HG03460 (cell line): ENCODE data around the gene SLC34A3.
"Not testable (repeated sequence)": the region's sequence is repeated elsewhere in the genome, so short reads cannot be mapped to it uniquely, and the experiment has no call there.

Experiments
- ATAC-seq: cut with Tn5 transposase; IDR thresholded peaks from one replicate; pipeline ENCODE4 v1.9.1; 2021; ENCODE audit not compliant: unreplicated experiment

Gene SLC34A3

DNA sequence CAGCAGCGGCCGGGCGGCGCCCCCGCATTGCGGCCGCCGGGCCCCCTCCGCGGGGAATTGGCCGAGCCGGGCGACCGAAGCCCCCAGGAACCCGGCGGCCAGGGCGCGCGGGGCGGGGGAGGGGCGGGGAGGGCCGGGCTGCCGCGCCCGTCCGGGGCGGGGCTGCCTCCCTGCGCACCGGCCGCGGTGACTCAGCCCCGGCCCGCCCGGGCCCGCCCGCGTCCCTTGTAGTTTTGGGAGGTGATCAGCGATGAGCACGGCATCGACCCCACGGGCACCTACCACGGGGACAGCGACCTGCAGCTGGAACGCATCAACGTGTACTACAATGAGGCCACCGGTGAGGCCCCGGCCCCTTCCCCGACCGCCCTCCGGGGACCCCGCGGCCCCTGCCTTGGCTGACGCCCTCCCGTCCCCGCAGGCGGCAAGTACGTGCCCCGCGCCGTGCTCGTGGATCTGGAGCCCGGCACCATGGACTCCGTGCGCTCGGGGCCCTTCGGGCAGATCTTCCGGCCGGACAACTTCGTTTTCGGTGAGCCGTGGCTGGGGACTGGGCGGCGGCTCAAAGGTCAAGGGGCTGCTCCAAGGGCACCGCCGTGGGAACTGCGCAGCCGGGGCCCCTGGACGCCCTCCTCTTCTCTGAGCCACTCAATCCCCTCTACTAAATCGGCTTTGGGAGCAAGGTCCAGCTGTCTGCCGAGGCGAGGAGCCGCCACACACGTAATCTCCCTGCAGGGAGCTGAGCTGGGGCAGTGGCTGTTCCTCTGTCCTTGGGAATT, 11.0 kb downstream of the SLC34A3 start:
- peak; percentile 2 for ATAC-seq

DNA sequence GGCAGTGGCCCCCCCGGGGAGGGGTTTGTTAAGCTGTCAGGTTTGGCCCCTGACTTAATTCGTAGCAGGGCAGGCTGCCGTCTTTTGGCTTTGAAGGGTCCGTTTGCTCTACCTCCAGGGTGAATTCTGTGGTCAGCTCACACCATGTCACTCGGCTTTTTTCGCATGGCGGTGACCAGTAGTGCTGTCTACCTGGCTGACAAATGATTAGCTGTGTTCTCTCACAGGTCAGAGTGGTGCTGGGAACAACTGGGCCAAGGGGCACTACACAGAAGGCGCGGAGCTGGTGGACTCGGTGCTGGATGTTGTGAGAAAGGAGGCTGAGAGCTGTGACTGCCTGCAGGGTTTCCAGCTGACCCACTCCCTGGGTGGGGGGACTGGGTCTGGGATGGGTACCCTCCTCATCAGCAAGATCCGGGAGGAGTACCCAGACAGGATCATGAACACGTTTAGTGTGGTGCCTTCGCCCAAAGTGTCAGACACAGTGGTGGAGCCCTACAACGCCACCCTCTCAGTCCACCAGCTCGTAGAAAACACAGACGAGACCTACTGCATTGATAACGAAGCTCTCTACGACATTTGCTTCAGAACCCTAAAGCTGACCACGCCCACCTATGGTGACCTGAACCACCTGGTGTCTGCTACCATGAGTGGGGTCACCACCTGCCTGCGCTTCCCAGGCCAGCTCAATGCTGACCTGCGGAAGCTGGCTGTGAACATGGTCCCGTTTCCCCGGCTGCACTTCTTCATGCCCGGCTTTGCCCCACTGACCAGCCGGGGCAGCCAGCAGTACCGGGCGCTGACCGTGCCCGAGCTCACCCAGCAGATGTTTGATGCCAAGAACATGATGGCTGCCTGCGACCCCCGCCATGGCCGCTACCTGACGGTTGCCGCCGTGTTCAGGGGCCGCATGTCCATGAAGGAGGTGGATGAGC, 11.8 kb downstream of the SLC34A3 start:
- no peak for ATAC-seq

DNA sequence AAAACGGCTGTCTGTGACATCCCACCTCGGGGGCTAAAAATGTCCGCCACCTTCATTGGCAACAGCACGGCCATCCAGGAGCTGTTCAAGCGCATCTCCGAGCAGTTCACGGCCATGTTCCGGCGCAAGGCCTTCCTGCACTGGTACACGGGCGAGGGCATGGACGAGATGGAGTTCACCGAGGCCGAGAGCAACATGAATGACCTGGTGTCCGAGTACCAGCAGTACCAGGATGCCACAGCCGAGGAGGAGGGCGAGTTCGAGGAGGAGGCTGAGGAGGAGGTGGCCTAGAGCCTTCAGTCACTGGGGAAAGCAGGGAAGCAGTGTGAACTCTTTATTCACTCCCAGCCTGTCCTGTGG, 12.5 kb downstream of the SLC34A3 start:
- not testable (repeated sequence) for ATAC-seq

DNA sequence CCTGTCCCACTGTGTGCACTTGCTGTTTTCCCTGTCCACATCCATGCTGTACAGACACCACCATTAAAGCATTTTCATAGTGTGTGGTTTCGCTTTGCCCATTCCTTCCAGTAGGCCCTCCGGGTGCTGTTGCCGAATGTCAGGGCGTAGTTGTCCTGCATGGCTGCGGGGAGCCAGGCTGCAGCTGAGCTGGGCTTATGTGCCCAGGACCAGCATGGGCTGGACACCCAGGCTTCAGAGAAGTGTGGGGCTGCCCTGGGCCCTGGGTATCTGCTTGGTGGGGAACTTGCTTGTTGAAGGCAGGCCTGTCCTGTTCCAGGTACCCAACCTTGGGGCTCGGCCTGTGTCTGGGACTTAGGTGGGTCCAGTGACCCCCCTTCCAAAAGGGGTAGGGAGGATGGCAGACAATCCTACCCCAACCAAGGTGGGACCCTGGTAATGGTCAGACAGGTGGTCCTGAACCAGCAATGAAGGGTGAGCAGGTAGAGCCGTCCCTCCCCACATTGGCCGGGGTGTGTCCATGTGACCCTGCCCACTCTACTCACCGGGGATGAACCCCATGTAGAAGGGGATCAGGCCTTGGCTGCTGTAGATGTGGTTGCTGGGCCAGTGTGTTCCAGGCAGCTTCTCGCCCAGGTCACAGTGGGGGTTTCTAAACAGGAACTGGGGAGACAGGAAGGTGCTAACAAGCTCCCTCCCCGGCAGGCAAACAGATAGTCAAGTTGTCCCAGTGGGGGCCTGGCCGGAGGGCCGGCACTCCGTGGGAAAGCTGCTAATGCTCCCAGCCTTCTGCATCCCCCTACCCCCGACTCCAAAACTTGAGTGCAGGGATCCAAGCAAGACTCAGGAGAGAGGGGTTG, 13.2 kb downstream of the SLC34A3 start:
- no peak for ATAC-seq

DNA sequence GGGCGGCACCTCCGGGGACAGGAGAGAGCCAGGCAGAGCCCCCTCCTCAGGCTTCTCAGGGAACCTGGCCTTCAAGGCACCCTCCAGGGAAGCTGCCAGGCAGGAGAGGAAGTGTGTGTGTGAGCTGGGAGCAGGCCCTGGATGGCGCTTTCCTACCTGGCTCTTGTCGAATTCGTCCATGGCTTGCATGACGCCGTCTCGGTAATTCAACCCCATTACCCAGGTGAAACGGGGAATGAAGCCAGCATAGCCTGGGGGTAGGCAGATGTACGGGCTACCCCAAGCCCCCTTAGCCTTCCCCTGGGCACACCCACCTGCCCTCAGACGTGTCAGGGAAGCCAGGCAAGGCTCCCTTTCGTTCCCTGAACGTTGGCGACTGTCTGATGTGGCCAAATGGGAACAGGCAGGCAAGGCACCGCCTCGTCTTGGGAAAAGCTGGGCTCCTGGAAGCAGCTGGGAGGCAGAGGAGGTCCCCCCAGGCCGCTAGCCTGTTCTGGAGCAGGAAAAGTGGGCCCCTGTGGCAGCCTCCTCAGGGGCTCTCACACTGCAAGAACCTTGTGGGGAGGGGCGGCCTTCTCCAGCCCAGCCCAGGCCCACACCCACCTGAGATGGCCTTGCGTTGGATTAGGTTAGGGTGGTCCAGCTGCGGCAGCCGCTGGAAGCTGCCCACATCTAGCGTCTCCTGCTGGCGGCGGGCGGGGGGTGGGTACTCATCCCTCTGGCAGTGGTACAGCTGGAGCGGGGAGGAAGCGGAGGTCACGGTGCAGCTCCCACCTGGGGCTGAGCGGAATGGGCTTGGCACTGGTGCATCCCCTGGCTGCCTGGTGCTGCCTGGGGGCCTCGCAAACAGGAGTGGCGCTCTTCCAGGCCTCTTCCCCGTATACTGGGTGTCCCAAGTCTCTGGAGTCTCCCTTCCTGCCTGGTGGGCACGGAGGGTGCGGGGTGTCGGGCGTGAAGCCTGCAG, 14.1 kb downstream of the SLC34A3 start:
- no peak for ATAC-seq

DNA sequence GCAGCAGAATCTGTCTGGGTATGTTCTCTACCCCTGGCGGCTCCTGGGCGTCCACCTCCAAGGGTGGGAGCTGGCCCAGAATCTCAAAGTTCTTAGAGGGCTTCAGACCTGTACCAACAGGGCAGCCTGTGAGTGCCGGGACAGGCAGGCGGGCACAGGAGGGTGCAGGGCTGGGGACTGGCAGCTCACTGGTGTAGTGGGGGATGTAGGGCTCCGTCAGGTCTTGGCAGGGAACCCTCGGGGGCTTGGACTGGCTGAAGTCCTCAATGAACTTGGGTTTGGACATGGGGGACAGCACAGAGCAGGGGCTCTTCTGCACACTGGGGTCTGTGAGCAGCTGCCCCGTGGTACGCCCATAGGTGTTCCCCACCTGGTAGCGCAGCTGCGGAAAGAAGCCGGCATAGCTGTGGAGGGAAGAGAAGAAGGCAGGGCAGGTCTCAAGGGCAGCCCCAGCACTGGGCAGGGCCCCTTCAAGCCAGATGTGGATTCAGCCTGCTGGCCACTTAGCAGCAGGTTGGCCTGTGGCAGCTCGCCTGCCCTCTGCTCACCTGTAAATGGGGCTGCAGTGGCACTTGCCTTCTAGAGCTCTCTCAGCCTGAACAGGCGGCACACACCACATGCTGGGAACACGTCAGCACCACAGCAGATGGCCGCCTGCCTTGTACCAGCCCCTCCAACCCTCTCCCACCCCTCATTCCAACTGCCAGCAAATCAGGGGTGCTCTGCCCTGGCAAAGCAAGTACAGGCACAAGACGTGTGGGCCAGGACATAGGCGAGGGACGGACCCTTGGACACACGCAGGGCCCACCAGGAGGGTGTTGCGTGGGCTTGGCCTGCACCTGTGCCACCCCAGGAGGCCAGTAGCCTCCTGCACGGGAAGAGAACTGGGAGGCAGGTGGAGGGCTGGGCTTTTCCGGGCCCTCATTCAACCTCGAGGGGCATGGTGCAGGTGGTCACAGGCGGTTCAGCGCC, 15.0 kb downstream of the SLC34A3 start:
- ATAC-seq: no peak

DNA sequence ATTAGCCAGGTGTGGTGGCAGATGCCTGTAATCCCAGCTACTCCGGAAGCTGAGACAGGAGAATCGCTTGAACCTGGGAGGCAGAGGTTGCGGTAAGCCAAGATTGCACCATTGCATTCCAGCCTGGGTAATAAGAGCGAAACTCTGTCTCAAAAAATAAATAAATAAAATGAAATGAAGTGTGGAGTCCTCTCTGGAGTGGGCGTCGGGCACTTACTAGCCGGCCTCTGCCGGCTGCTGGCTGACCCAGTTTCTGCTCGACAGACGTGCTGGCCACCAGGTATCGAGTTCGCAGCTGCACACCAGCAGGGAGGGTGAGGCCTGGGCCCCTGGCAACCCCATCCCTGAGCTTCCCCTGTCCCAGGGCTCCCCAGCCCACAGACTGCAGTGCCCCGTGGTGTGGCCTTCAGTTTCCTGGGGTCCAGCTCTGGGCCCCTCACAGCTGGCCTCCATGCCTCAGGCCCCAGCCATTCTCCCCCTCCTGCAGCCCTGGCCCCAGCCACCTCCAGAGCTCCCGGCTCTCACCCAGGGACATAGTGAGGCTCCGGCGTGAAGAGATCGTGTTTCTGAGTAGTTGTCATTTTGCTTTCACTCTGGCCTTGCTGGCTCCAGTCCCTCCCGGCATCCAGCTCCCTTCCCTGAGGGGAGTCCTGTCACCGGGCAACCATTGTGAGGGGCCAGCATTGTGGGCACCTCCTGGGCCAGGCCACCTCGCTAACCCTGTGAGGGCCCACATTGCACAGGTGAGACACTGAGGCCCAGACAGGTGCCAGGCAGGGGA, 16.6 kb downstream of the SLC34A3 start:
- no peak for ATAC-seq

DNA sequence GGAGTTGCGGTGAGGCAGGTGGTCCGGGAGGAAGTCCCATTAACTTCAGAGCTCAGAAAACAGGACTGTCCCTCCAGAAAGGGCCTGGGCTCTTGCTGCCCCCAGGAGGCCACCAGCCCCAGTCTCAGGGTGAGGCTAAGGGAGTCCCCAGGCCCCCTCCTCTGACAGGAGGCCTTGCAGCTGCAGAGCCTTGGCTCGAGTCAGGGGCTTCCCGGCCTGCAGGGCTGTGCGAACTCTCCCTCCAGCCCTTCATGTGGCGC, 17.1 kb downstream of the SLC34A3 start:
- ATAC-seq: no peak

DNA sequence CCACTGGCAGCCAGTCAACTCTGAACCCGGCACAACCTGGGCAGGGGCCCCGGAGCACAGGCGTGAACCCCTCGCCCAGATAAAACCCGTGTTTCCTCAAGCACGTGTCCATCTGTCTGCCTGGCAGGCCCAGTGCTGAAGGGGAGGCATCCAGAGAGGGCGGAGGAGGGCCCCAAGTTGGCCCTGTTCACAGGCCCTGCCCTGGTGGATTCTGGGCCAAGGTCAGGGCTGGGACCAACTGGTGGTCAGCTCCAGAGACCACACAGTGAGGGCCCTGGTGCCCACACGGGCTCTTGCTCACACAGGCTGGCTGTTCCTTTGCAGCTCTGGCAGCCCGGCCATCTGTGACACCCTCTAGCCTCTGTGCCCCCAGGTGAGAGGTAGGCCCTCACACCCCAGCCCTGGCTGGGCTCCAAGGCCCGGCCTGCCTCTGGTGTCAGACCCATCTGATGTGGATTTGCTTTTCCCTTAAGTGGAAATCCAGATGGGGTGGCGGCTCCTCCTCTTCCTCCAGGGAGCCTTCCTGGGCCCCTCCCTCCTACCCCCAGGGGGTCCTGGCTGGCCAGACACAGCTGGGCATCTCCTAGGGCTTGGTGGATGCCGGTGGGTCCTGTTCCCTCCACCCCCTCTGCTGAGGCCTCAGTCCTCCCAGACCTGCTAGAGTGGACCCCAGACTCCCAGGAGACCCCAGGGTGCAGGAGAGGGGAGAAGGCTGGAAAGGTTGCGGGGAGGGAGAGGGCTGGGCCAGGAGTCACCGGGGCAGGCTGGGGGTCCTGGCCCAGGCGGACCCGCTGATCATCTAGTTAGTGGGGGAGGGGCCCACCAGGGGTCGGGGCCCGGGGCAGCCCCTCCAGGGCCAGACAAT, 19.9 kb downstream of the SLC34A3 start:
- ATAC-seq: no peak

DNA sequence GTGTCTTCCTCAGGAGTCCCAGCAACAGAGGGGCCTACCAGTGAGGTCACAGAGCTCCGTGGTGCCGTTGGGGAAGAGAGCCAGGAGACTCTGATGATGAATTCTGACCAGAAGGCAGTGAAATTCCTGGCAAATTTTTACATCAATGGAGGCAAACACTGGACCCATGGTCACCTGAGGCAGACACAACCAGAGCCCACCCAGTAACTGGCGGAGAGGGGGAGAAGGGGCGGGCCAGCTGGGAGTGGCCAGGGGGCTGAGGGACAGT, 20.4 kb downstream of the SLC34A3 start, which contains the start of gene STPG3:
Gene STPG3 (plus strand): TSS at position 93 of the 268 bp plus-strand sequence. CDS start 1 bp downstream, at position 94.
- no peak for ATAC-seq

DNA sequence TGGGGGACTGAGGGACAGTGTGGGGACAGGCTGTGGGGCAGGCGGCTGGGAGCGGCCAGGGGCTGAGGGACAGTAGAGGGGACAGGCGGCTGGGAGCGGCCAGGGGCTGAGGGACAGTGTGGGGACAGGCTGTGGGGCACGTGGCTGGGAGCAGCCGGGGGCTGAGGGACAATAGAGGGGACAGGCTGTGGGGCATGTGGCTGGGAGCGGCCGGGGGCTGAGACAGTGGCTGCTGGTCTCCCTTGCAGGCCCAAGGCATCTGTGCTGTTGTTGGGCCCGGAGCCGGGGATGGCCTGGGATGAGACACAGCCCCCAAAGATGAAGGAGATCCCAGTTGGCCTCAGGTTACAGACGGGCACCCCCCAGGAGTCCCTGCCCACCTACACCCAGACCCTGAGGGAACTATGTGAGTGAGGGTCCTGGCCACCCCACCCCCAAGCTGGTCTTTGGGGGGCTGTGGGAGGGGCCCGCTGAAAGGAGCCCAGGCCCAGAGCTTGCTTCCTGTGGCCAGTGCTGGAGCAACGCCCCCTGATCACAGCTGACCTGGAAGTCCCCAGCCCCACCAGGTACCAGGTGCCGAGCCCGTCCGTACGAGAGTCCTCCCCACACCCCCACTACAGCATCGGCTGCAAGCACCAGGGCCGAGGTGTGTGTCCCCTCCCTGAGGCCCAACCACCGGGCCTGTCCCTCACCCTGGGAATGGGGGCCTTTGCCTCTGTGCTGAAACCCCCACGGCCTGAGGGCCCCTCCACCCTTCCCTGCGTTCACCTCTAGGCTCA, 21.0 kb downstream of the SLC34A3 start:
- ATAC-seq: no peak

DNA sequence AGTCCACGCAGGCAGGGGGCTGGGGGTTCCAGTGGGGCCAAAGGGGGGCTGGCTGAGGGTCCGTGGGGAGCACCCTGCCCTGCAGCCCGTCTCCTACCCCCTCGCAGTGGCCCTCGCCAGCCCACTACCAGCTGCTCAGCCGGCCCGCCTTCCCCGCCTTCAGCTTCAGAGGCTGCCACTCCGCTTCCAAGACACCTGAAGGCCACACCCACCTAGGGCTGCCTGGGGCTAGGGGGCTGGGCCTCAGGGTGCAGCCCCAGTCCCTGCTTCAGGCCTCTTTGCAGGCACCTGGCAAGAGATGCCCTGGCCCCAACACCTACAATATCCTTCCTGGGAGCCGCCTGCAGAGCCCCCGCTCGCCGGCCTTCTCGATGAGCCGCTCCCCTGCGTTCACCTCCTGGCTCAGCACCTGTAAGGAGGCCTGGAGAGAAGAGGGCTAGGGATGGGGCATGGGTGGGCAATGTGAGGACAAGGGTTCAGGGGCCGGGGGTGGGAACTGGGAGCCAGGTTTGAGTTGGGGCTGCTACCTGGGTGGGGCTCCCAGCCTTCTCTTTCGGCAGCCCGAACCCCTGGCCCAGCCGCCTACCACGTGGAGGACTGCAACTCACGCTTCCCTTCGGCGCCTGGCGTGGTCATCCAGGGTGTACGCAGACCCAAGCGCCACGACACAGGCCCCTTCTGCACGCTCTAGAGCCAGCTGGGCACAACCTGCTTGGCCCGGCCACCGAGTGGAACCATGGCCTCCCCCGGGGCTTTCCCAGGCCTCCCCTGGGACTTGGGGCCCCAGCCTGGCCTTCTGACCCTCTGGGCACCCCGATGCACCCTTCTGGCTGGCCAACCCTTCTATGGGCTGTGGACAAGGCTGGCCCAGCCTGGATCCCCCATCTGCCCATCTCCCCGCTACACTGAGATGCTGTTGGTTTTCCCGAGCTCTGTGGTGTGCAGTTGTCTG, 22.1 kb downstream of the SLC34A3 start:
- no peak for ATAC-seq

DNA sequence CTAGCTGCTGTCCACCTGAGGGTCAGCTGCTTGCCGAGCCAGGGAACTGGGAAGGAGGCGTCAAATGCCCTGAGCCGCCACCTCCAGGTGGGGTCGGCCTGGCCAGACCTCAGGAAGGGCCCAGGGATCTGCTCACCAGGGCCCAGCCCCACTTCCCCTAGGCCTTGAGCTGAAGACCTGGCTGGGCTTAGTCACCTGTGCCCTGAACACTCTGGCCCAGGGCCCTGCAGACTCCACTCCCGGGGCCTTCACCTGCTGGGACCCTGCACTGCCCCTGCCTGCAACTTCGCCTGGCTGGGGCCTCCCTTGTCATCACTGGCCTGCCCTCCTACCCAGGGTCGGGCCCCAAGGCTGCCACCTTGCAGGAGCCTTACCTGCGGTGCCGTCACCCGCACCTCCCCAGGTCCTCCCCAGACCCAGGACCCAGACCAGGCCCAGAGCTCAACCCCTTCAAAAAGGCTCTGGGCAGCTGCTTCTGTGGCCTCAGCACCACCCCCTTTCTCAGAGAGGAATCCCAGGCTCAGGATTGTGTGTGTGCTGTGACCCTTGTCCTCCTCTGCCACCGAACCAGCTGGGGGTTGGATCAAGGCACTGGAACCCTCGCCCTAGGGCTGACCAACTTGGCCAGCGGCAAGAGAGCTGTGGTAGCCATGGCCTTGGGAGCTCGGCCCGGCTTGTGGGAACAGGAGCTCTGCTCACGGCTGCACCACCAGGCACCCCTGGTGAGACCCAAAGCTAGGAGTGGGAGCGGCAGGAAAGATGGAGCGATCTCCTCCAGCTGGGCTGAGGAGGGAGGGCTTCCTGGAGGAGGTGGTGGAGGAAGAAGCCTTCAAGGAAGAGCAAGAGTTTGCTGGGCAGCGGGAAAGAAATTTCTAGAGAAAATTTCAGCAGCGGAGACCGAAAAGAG, 23.3 kb downstream of the SLC34A3 start:
- ATAC-seq: no peak

DNA sequence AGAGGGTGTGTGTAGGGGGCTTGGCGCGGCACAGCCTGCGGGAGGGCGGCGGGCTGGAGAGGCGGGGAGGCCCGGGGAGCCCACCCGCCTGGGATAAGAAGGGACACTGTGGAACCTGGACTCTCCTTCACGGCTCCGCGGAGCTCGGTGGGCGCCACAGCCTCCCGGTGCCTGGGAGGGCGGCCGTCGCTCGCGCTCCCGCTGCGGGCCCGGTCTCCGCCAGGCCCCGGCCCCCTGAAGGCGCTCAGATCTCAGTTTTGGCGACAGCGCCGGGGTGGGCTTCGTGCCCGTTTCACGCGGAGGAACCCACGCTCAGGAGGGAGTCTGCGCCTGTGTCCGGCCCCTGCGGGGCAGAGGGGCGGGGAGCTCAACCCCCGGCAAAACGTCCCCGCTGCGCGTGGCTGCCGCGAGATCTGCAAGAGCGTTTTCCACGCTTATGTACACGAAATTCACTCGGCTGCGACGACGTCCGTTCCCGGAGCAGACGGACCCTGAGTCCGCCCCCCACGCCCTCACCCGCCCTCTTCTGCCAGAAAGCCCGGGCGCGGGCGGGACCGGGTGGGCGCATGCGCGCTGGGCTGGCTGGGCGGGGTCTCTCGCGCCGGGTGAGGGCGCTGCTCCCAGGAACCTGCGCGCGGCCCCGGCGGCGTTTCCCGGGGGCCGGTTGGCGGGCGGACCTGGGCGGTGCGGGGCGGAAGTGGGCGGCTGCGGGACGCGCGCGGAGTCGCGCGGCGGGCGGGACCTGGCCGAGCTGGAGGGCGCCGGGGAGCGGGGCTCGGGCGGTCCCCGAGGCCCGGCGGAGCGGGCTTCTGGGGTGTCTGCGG, 24.1 kb downstream of the SLC34A3 start, which contains the start of gene NELFB:
Gene NELFB (plus strand): TSS at position 704 of the 824 bp plus-strand sequence.
- ATAC-seq: peak; percentile 69
